Measurements from ENCODE around the gene RLF.

DNA sequence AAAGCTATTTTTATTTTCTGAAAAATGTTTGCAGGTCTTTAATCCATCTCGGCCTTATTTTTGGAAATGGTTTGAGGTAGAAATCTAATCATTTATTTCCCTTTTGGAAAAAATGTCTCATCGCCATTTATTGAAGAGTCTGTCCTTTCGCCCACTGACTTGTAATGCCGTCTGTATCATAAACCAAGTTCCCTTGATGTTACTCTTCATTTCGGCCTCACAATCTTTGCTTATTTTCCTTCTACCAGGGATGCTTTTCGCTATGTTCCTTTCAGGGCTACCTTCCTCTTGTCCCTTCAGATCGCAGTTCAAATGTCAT is 422 bp upstream of the RLF start:
- TF ChIP-seq, protein P1, sequence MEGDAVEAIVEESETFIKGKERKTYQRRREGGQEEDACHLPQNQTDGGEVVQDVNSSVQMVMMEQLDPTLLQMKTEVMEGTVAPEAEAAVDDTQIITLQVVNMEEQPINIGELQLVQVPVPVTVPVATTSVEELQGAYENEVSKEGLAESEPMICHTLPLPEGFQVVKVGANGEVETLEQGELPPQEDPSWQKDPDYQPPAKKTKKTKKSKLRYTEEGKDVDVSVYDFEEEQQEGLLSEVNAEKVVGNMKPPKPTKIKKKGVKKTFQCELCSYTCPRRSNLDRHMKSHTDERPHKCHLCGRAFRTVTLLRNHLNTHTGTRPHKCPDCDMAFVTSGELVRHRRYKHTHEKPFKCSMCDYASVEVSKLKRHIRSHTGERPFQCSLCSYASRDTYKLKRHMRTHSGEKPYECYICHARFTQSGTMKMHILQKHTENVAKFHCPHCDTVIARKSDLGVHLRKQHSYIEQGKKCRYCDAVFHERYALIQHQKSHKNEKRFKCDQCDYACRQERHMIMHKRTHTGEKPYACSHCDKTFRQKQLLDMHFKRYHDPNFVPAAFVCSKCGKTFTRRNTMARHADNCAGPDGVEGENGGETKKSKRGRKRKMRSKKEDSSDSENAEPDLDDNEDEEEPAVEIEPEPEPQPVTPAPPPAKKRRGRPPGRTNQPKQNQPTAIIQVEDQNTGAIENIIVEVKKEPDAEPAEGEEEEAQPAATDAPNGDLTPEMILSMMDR (IDR thresholded peaks at IDR 0.05 in 4 of 5, conservative IDR thresholded peaks at IDR 0.05 in 1 of 5): no peak
- no peak for TF ChIP-seq POLR2A (IDR thresholded peaks at IDR 0.05)
